Activated T-helper 1 cell treated with anti-CD3 and anti-CD28 coated beads, Interleukin-12 subunit alpha, Interleukin-12 subunit beta, Interleukin-2, Interleukin-4 antibody, amounts not matched to agents 30 ng/mL and 10 ng/mL and 1 ng/mL, durations not matched to agents 14 hours and 24 hours and 36 hours (primary cell): ENCODE data around the gene TLE5. TPM values are rescaled to one million over a fixed set of nuclear protein-coding genes. Genes with fewer than 3 reads are reported as not detected.

Experiments used
- total RNA-seq: library from RNA; stranded (reverse); gene quantifications from 2 replicates; pipeline ENCODE4 v1.2.3, GENCODE V29; 2022

TLE5 gene
- total RNA-seq, 1 donor from 2014 or later = 399 TPM

Other genes with a start within 250 kb of the TLE5 start
- 1.8 and 1.9 TPM in 2 replicates for gene ZNF554, start 242.6 kb downstream of the TLE5 start, total RNA-seq
- 0.37 and 0.65 TPM in 2 replicates for gene ZNF555, start 221.0 kb downstream of the TLE5 start, total RNA-seq
- gene ZNF556, start 195.2 kb downstream of the TLE5 start, total RNA-seq = not detected in 2 replicates
- gene ZNF57, start 161.6 kb downstream of the TLE5 start, total RNA-seq = 2.2 and 2.6 TPM in 2 replicates
- gene ZNF77, start 117.5 kb downstream of the TLE5 start, total RNA-seq = 3.2 and 5.3 TPM in 2 replicates
- gene TLE6, start 84.9 kb downstream of the TLE5 start, total RNA-seq = 0.57 and 0.83 TPM in 2 replicates
- 0.78 and 1.1 TPM in 2 replicates for gene TLE2, start 33.2 kb downstream of the TLE5 start, total RNA-seq
- 4.1 and 5.7 TPM in 2 replicates for gene GNA11, start 31.9 kb upstream of the TLE5 start, total RNA-seq
- gene GNA15, start 73.5 kb upstream of the TLE5 start, total RNA-seq = 103 and 109 TPM in 2 replicates
- gene S1PR4, start 116.3 kb upstream of the TLE5 start, total RNA-seq = 44.3 and 45.3 TPM in 2 replicates
- gene NCLN, start 123.4 kb upstream of the TLE5 start, total RNA-seq = 112 and 118 TPM in 2 replicates
- 0.08 and 0.12 TPM in 2 replicates for gene CELF5, start 162.2 kb upstream of the TLE5 start, total RNA-seq